AG08395 (cell line): ENCODE data around the gene DNAJB1.
A peak's percentile ranks its signal among the peaks of the same experiment; 100 is the strongest.
"Not testable (repeated sequence)": the region's sequence is repeated elsewhere in the genome, so short reads cannot be mapped to it uniquely, and the experiment has no call there.

Experiments used
- DNase-seq: peaks from one replicate; pipeline ENCODE4 v3.0.0; 2012; ENCODE audit warnings: mixed read lengths, low spot score

DNAJB1 gene

DNA sequence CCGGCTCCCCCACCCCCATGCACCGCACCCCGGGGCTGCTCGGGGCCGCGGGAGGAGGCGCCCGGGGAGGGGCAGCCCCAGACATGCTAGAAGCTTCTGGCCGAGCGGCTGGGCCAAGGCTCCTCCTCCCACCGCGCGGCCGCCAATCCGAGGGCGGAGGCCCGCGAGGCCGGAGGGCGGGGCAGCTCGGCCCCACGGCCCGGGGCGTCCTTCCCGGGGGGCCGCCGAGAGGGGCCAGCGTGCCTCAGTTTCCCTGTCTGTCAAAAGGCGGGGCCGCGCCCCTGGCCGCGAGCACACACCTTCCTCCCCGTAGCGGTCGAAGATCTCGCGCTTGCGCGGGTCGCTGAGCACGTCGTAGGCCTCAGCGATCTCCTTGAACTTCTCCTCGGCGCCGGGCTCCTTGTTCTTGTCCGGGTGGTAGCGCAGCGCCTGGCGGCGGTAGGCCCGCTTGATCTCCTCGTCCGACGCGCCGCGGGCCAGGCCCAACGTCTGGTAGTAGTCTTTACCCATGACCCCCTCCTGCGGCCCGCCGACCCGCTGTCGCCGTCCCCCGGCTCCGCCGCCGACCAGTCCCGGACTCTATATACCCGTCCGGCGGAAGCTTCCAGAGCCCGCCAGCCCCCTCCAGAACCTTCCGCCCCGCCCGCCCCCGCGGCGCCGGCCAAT lies at the start of gene DNAJB1:
TSS of gene DNAJB1 (minus strand) at position 558 of the 666 bp plus-strand sequence. CDS start at position 510, 48 bp downstream.
- peak; percentile 98 for DNase-seq

DNA sequence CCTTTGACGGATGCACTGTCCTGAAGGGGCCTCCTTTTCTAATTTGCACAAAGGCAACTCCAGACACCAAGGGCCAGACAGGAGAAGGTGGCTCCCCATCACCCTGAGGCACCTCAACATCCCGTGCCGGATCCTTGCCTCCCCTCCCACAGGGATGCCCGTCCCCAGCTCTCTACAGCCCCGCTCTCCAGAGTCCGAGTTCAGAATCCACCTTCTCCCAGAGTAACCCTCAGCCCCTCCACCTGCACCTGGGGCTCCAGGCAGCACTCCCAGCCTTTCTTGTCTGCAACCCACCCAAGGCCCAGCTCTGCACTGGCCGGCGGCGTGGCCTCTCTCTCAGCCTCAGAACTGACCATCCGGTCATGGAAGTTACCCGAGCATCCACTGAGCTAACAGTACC lies 48.9 kb upstream of the DNAJB1 start:
- no peak for DNase-seq

DNA sequence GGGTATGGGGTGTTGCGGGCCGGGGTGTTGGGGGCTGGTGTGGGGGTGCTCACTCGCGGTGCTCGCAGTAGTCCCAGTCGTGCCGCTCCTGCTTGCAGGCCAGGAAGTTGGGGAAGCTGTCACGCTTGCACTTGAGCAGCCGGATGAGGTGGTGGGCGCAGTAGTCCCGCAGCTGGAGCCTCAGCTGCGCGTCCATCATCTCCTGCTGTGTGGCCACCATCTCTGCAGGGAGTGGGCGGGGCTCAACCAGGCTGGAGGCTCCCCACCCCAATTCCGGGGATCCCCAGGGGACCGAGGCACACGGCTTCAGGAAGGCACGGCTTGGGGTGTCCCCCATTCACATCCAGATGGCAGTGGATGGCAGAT lies 48.5 kb upstream of the DNAJB1 start:
- DNase-seq, result no peak

DNA sequence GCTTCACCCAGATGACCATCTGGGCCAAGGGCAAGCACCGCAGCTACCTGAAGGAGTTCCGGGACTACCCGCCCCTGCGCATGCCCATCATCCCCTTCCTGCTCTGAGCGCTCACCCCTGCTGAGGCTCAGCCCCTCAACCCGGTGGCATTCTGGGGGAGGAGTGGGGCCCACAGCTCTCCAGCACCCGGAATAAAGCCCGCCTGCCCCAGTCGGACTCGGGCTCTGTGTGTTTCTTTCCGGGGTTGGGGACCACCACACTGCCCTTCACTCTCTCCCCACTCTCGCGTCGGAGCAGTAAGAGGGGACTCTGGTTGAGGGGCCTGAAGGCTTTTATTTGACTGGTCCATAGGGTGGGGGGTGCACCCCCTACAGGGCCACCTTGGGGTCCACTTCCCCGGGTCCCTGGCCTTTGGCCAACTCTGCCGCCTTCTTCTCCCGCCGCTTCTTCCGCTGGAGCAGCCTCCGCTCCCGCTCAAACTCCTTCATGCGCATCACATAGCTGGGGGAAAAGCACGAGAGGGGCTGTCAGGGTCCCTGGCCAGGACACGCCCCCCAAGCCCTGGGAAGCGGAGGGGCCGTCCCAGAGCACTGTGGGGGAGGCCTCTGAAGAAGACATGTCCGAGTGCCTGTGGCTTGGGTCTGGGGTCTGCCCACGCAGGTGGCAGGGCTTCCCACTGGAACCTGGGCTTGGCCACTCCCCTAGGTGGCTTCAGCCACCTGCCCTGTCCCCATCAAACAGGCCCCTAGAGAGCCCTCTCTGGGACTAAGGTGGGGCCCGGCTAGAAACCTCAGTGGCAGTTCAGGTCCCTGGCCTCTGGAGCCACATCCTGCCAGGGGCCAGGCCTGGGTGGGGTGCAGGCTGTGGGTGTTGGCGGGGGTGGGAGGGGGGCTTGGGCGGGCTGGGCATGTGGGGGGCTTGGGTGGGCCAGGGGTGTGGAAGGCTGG lies 47.8 kb upstream of the DNAJB1 start:
- DNase-seq, result no peak

- no peak for DNase-seq
Measured at GRCh38 chr19:14565298-14565679, 47.1 kb upstream of the DNAJB1 start.

DNA sequence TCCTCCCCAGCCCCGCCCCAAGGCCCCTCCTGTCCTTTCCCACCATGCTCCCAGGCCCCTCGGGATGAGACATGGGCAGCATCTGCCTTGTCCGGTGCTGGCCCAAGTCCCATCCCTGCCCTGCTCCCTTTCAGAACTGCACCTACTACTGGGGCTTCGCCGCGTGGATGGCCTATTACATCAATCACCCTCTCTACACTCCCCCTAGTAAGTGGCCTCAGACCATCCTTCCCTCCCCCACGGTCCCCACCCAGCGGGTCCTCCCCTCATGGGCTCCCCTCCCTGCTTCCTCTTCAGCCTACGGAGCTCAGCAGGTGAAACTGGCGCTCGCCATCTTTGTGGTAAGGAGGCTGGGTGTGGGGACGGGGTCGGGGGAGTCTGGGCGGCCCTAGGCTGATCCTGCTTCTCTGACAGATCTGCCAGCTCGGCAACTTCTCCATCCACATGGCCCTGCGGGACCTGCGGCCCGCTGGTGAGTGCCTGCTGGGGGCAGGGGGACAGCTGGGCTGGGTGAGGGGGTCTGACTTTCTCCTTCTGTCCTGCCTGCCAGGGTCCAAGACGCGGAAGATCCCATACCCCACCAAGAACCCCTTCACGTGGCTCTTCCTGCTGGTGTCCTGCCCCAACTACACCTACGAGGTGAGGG lies 46.6 kb upstream of the DNAJB1 start:
- DNase-seq, result not testable (repeated sequence)

DNA sequence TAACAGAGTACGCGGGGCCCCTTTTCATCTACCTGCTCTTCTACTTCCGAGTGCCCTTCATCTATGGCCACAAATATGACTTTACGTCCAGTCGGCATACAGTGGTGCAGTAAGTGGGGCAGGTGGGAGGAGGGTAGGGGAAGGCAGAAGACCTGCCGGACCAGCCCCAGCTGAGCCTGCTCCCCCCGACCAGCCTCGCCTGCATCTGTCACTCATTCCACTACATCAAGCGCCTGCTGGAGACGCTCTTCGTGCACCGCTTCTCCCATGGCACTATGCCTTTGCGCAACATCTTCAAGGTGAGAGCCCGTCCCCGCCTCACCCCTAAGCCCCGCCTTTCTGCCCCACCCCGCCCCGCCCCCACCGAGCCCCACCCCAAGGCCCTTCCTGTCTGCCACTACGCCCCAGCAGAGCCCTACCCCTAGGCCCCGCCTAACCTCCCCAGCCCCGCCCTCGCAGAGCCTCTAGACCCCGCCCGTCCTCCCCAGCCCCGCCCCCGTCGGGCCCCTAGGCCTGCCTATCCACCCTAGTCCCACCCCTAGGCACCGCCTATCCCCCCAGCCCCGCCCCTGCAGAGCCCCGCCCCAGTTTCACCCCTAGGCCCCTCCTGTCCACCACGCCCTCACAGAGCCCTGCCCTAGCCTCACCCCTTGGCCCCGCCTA lies 45.9 kb upstream of the DNAJB1 start:
- DNase-seq, result peak; percentile 18

DNA sequence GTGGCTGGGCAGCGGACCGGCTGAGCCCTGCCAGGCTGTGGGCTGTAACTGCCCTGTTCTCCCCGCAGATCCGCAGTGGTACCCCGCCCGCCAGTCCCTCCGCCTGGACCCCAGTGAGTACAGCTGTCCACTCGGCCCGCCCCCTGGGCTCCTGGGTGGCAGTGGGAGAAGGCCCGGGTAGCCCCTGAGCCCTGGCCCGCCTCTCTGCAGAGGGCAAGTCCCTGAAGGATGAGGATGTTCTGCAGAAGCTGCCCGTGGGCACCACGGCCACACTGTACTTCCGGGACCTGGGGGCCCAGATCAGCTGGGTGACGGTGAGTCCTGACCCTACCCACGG lies 45.4 kb upstream of the DNAJB1 start:
- no peak for DNase-seq

DNA sequence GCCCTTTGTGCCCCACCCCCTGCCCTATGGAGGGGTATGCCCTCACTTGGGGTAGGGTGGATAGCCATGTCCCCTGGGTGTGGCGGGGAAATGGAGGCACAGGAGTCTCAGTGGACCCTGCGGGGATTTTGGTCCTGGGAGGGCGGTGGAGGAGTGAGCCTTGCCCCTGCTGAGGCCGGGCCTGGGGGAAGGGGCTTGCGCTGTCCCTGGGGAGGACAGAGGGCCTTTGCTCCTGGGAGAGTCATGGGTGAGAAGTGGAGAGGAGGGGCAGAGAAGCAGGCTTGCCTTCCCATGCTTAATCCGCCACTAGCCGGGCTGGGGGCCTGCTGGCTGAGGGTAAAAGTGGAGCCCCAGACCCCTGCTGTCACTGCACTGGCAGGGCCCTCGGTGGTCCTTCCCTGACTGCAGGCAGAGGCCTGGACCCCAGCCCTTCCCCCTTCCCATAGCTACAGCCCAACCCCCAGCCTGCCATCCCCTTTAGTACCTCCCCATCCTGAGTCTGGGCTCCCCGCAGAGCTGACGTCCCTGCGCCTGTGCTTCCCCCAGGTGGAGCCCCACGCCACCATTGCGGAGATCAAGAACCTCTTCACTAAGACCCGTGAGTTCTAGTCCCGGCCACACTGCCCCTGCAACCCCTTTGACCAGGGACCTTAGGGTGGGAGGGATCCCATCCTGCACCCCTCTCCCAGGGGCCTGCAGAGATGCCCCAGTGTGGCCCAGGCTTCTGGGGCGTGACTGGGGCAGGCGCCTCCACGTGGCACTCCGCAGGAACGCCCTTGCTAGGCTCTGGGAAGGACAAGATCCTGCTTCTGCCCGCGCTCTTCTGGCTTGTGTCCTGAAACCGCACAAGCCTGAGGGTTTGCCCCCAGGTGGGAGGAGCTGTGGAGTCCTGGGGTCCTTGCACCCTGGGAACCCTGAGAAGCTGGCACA lies 44.7 kb upstream of the DNAJB1 start:
- DNase-seq, result no peak

DNA sequence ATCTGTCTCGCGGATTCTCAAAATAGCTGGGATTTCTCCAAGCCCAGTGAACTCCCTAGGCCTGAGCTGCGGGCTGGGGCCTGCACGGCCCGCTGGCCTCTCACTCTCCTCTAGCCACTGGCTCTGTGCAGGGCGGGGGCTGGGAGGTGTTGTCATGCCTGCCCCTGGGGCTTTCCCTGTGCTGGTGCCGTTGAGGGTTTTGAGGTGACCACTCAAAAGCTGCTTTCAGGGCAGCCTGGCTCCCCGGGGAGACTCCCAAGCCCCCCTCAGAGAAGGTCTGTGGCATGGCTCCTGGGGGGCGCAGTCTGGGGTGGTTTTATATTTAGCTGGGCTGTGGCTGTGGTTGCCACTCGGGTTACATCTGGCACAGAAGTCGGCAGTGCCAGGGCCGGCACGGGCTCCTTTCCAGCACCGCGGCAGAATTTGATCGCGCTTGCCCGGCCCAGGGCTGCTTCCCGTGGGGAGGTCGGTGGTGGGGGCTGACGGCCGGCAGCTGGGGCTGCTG lies 43.7 kb upstream of the DNAJB1 start:
- peak; percentile 19 for DNase-seq

GRCh38 chr19:14561249-14561648 lies 43.1 kb upstream of the DNAJB1 start:
- no peak for DNase-seq

DNA sequence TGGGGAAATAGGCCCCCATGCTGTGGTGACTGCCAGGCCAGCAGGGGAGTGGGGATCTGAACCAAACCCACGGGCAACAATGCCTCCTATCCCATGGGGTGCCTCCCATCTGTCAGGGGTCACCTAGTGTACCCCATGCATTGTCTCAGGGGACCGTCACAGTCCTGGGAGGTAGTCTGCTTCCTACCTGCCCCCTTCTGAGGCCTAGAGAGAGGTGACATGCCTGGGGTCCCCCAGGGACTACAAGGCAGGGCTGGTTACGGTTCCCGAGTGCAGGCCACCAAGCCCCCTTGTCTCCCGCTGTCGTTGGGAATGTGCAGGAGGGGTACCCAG lies 42.5 kb upstream of the DNAJB1 start:
- no peak for DNase-seq

DNA sequence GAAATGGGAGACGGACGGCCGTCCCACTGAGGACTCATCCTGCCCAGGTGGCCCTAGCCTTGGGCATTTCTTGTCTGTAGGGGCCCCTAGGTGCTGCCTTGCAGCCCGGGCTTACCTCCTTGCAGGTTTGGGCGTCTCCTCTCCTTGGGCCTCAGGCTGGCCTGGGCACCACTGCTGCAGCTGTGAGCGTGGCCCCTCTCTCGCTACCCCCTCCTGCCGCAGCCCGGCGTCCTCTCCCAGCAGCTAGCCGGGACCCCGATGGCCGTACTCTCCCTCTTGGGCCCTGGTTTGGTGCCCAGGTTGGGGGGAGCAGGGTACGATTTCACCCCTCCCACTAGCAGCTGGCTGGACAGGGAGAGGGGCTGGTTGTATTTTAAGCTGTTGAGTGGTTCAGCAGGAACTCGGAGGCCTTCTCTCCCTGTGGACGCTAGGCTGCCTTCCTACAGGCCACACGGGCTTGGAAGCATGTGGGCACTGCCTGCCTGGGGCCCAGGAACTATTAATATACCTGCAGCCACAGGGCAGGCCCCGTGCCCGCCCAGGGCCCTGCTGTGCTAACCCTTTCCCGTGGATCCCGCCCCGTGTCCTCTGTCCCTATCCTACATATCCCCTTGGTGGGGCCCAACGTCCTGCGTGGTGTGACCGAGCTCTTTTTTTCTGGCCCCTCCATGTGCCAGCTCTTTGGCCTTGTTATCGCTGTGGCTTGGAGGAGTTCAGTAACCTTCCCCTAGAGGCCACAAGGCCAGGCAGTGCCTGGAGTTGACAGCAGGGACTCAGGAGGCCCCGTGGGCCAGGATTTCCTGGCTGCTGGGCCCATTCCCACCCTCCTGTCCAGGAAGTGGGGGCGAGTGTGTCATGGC lies 41.9 kb upstream of the DNAJB1 start:
- DNase-seq, result no peak

DNA sequence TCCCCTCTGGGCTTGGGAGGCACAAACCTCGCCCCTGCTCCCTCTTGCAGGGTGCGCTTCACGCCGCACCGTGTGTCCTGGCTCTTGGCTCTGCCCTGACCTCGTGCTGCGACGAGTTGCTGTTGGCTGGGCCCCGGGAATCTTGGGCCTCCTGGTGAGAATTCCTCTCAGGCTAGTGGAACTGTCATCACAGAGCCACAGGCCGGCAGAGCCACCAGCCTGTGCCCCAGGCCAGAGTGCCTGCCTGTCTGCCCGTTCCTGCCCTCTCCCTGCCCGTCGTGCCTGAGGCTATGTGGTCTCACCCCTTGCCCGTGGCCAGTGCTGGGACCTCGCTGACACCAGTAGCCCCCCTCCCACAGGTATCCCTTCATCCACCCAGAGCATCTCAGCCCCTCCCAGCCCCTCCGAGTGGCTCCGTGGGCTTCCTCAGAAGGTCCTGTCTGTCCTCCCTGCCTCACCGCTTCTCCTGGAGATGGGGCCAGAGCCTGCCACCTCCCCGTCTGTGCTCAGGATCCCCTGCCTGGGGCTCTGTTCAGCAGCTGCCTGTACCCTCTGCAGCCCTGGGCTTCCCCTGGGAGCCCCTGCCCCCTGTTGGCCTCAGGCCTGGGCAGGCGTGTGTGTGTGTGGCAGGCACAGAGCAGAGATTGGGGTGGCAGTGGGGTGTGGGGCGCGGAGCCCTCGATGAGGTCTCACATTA lies 40.3 kb upstream of the DNAJB1 start:
- DNase-seq, result no peak

DNA sequence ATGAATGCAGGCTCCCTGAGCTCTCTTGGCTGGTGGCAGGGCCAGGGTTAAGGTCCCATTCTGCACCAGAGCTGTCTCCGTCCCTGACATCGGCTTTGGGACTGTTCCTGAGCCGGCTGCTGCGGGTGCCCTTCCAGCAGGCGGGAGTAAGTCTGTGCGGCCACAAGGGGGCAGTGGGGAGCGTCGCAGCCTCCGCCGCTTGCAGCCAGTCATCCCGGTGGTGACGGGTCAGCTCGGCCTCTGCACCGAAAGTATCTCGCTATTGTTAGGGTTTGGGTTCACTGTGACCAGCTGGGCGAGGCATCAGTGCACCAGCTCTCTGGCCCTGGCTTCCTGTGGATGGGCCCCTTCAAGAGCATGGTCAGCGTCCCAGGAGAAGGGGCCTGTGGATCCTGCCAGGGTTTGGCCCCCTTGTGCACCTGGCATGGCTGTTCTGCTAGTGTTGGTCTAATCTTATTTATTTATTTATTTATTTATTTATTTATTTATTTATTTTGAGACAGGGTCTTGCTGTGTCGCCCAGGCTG lies 38.5 kb upstream of the DNAJB1 start:
- peak; percentile 94 for DNase-seq

DNA sequence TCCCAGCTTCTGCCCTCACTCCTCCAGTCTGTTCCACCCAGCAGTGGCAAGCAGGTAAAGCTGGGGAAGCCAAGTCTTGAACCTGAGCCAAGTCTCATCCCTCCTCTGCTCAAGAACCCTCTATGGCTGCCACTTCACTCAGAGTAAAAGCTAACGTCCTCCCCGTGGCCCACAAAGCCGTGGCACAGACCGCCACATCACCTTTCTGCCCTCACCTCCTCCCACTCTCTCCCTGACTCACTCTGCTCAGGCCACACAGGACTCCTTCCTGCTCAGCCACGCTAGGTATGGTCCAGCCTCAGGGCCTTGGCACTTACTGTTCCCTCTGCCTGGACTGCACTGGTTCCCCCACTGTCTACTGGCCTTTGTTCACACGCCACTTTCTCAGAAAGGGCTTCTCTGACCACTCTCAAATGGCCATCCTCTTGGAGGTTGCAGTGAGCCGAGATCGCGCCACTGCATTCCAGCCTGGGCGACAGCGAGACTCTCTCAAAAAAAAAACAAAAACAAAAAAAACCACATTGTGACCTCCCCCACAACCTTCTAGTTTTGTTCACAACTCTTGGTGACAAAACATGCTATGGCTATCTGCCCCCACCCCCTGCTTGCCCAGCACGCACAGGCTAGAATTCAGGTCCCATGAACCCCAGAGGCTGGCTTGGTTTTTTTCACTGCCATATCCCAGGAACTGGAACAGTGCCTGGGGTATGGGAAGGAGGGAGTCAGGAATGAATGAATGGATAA lies 37.9 kb upstream of the DNAJB1 start:
- DNase-seq, result no peak

DNA sequence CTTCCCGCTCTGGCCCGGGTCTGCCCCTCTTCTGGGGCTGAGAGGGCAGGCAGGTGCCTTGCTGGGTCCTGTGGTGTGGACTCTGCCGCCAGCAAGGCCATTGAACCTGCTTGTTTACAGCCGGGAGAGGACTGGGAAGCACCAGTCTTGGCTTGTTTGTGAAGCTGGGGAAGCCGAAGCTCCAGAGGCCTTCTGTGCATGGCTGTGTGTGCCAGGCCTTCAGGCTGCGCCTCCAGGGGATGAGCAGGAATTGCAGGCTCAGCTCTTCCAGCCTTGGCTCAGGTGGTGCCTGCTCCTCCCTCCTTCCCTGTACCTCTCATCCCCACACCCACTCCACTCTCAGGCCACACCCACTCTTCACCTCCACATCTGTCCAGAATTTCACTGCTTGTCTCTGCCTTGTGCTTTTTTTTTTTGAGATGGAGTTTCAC lies 36.2 kb upstream of the DNAJB1 start:
- DNase-seq, result no peak

DNA sequence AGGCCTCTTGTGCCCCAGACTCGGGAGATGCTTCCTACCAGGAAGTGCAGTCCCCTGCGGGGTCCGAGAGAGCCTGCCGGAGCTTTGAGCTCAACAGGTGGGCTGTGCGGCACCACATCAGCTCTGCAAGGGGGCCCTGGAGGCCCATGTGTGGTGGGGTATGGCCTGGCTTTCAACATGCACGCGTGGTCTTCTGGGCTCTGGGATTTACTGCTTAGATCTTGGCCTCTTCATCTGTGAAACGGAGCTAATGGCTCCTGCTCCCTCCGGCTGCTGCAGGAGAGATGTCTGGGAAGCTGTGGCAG lies 35.7 kb upstream of the DNAJB1 start:
- DNase-seq, result no peak
